Measurements from ENCODE around the gene C22orf39. TPM values are rescaled to one million over a fixed set of nuclear protein-coding genes. Genes with fewer than 3 reads are reported as not detected.

The C22orf39 gene
- total RNA-seq, 1 experiment from 2014 or later = 26.5 TPM

DNA sequence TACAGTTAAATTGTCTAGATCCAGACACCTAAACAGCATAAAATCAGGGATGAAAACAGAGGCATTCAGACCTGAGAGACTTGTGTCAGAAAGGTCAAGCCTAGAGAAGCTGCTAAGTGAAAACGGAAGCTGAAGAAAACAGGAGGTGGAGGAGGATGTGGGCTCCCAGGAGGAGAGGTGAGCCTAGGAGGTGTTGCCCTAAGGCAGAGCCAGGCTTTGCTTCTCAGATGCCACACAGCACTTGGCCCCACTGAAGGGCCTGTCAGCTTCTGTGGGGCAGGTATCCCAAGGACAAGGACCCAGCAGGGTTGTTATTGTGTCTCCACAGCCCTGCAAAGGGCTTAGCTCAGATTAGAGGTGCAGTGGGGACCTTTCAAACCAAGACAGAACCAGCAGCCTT is 17.0 kb upstream of the C22orf39 start:
- no peaks in the 10 kb centered on the region for H3K27me3 Mint-ChIP-seq (ENCODE audit: low read depth)
- H3K4me3 Mint-ChIP-seq = no peak overlapping the region
- no peak overlapping the region for H3K27ac Mint-ChIP-seq
- H3K9me3 Mint-ChIP-seq = no peaks in the 10 kb centered on the region
- DNase-seq (ENCODE audit: low spot score) = no peak
- TF ChIP-seq ZNF317 (CRISPR knock-in tag; IDR thresholded peaks at IDR 0.05; ENCODE audit: borderline replicate concordance, low read depth) (no peak), NFYB (CRISPR knock-in tag; conservative IDR thresholded peaks at IDR 0.05; ENCODE audit: low read depth) (no peak)
- TF ChIP-seq, protein P1, sequence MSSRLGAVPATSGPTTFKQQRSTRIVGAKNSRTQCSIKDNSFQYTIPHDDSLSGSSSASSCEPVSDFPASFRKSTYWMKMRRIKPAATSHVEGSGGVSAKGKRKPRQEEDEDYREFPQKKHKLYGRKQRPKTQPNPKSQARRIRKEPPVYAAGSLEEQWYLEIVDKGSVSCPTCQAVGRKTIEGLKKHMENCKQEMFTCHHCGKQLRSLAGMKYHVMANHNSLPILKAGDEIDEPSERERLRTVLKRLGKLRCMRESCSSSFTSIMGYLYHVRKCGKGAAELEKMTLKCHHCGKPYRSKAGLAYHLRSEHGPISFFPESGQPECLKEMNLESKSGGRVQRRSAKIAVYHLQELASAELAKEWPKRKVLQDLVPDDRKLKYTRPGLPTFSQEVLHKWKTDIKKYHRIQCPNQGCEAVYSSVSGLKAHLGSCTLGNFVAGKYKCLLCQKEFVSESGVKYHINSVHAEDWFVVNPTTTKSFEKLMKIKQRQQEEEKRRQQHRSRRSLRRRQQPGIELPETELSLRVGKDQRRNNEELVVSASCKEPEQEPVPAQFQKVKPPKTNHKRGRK (CRISPR knock-in tag; IDR thresholded peaks at IDR 0.05; ENCODE audit: borderline replicate concordance) = no peak
- TF ChIP-seq, protein P2, sequence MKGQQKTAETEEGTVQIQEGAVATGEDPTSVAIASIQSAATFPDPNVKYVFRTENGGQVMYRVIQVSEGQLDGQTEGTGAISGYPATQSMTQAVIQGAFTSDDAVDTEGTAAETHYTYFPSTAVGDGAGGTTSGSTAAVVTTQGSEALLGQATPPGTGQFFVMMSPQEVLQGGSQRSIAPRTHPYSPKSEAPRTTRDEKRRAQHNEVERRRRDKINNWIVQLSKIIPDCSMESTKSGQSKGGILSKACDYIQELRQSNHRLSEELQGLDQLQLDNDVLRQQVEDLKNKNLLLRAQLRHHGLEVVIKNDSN (CRISPR knock-in tag; IDR thresholded peaks at IDR 0.05) = no peak
- ChIA-PET POLR2A (no interaction called here), CTCF (interaction anchor here (1.3 kb wide), 1 partner anchor 10 kb away, joined by 5 read pairs; no protein-coding TSS in a partner anchor)
- ATAC-seq = no peak
- no peaks in the 10 kb centered on the region for H3K4me1 Mint-ChIP-seq
- H3K36me3 Mint-ChIP-seq = peaks cover 52% of the 10 kb centered on the region

DNA sequence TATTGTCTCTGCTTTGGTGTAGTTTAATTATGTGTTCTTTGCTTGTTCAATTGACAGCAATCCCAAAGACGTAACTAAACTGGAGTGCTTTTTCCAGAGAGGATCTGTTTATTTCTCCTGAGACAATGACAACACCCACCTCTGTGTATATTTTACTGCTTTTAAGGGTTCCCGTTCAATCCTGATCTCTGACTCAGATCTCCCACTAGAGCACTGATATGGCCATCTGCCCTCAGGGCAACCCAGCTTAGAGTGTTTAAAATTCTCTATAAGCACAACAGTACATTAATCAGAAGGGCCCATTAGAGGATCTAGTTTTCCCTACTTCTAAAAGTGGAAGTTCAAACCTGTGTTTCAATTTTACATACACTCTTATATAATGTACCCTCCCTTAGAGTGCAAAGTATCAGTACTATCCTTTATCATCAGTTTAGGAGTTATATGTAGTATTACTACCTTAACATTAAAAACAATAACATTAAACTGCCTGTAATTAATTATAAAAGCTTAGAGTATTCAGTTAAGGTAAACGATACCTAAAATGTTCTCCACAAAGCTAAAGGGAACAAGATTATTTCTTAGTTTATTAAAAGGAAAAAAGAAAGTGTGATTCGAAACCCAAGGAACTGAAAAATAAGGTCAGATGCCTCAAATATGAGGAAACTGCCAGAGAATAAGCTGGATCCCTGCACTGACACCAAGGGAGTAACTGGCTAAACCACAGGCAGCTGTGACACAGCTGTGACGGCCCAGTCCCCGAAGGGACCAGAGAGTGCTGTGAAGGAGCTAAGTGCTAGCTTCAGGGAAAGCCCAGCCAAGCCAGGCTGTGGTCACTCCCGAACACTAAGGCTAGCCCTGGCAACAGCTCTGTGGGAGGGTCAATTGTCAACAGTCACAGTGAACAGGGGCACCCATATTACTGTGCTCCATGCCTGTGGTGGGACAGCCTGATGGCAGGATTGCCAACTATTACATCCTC is 16.3 kb upstream of the C22orf39 start:
- Mint-ChIP-seq H3K27ac (no peak overlapping the region), H3K36me3 (peaks cover 47% of the 10 kb centered on the region), H3K9me3 (no peaks in the 10 kb centered on the region), H3K4me3 (no peak overlapping the region), H3K4me1 (no peaks in the 10 kb centered on the region), H3K27me3 (ENCODE audit: low read depth) (no peaks in the 10 kb centered on the region)
- ATAC-seq (no peak), DNase-seq (ENCODE audit: low spot score) (no peak)
- CTCF ChIA-PET = interaction anchor here (1.3 kb wide), 1 partner anchor 11 kb away, joined by 5 read pairs; no protein-coding TSS in a partner anchor
- POLR2A ChIA-PET = no interaction called here
- no peak for TF ChIP-seq EMX1 (CRISPR knock-in tag; IDR thresholded peaks at IDR 0.05)
- no peak for TF ChIP-seq JAZF1 (CRISPR knock-in tag; IDR thresholded peaks at IDR 0.05)
- TF ChIP-seq, protein P3, sequence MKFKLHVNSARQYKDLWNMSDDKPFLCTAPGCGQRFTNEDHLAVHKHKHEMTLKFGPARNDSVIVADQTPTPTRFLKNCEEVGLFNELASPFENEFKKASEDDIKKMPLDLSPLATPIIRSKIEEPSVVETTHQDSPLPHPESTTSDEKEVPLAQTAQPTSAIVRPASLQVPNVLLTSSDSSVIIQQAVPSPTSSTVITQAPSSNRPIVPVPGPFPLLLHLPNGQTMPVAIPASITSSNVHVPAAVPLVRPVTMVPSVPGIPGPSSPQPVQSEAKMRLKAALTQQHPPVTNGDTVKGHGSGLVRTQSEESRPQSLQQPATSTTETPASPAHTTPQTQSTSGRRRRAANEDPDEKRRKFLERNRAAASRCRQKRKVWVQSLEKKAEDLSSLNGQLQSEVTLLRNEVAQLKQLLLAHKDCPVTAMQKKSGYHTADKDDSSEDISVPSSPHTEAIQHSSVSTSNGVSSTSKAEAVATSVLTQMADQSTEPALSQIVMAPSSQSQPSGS (CRISPR knock-in tag; IDR thresholded peaks at IDR 0.05; ENCODE audit: borderline replicate concordance, low read depth) = no peak
- TF ChIP-seq, protein P2 (CRISPR knock-in tag; IDR thresholded peaks at IDR 0.05) = no peak
- no peak for TF ChIP-seq NFYB (CRISPR knock-in tag; conservative IDR thresholded peaks at IDR 0.05; ENCODE audit: low read depth)

DNA sequence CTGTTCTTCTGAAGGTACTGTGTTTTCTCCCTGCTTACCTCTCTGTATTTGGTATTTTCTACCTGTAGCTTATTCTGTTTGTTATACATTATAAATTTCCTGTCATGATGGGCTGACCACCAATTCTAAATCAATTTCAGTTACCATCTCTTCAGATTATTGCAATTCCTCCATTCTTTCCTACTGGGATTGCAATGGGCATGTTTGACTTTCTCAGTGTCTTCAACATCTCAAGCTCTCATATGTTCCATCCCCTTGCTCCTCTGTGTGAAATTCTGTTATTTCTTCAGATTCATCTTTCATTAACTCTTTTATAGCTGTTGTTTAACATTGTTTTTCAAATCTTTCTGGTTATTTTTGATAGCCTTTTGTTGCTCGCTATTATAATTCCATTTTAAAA is 15.5 kb upstream of the C22orf39 start:
- Mint-ChIP-seq H3K27ac (no peak overlapping the region), H3K9me3 (no peaks in the 10 kb centered on the region), H3K4me1 (no peaks in the 10 kb centered on the region), H3K4me3 (no peak overlapping the region), H3K27me3 (ENCODE audit: low read depth) (no peaks in the 10 kb centered on the region), H3K36me3 (peaks cover 44% of the 10 kb centered on the region)
- no peak for ATAC-seq
- ChIA-PET CTCF (interaction anchor here (1.2 to 1.3 kb wide), 2 partner anchors 11 to 16 kb away, joined by 3 to 5 read pairs; partner anchors contain the start of gene C22orf39), POLR2A (no interaction called here)
- TF ChIP-seq OVOL2 (CRISPR knock-in tag; IDR thresholded peaks at IDR 0.05; ENCODE audit: borderline replicate concordance) = no peak
- no peak for DNase-seq (ENCODE audit: low spot score)

DNA sequence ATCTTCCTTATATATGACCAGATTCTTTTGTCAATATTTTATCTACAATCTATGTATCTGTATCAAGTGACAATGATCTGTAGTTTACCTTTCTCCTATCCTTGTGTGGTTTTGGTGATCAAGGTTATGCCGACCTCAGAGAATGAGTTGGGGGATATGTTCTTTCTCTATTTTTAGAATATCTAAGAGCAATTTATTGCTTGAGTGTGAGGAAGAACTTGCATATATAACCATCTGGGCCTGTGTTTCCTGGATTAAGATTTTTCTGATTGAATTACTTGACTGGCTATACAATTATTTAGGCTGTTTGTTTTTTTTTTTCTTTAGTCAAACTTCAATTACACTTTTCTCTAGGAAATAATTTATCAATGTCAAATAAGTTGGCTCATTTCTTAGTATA is 14.0 kb upstream of the C22orf39 start:
- ChIA-PET POLR2A (no interaction called here), CTCF (no interaction called here)
- H3K4me1 Mint-ChIP-seq = 0 out of 2 replicates have a peak, but pooled peaks cover 4% of the 10 kb centered on the region
- H3K9me3 Mint-ChIP-seq = no peaks in the 10 kb centered on the region
- peaks cover 44% of the 10 kb centered on the region for H3K36me3 Mint-ChIP-seq
- TF ChIP-seq, protein P4, sequence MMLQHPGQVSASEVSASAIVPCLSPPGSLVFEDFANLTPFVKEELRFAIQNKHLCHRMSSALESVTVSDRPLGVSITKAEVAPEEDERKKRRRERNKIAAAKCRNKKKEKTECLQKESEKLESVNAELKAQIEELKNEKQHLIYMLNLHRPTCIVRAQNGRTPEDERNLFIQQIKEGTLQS (CRISPR knock-in tag; conservative IDR thresholded peaks at IDR 0.05) = no peak
- TF ChIP-seq, protein P5, sequence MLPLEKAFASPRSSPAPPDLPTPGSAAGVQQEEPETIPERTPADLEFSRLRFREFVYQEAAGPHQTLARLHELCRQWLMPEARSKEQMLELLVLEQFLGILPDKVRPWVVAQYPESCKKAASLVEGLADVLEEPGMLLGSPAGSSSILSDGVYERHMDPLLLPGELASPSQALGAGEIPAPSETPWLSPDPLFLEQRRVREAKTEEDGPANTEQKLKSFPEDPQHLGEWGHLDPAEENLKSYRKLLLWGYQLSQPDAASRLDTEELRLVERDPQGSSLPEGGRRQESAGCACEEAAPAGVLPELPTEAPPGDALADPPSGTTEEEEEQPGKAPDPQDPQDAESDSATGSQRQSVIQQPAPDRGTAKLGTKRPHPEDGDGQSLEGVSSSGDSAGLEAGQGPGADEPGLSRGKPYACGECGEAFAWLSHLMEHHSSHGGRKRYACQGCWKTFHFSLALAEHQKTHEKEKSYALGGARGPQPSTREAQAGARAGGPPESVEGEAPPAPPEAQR (CRISPR knock-in tag; IDR thresholded peaks at IDR 0.05) = no peak
- TF ChIP-seq, protein P6, sequence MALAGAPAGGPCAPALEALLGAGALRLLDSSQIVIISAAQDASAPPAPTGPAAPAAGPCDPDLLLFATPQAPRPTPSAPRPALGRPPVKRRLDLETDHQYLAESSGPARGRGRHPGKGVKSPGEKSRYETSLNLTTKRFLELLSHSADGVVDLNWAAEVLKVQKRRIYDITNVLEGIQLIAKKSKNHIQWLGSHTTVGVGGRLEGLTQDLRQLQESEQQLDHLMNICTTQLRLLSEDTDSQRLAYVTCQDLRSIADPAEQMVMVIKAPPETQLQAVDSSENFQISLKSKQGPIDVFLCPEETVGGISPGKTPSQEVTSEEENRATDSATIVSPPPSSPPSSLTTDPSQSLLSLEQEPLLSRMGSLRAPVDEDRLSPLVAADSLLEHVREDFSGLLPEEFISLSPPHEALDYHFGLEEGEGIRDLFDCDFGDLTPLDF (CRISPR knock-in tag; IDR thresholded peaks at IDR 0.05) = no peak
- no peak for TF ChIP-seq SMAD4 (CRISPR knock-in tag; IDR thresholded peaks at IDR 0.05)
- no peak for TF ChIP-seq CREM (CRISPR knock-in tag; IDR thresholded peaks at IDR 0.05)
- TF ChIP-seq NR1H2 (CRISPR knock-in tag; IDR thresholded peaks at IDR 0.05) = no peak
- TF ChIP-seq, protein P7, sequence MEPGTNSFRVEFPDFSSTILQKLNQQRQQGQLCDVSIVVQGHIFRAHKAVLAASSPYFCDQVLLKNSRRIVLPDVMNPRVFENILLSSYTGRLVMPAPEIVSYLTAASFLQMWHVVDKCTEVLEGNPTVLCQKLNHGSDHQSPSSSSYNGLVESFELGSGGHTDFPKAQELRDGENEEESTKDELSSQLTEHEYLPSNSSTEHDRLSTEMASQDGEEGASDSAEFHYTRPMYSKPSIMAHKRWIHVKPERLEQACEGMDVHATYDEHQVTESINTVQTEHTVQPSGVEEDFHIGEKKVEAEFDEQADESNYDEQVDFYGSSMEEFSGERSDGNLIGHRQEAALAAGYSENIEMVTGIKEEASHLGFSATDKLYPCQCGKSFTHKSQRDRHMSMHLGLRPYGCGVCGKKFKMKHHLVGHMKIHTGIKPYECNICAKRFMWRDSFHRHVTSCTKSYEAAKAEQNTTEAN (CRISPR knock-in tag; IDR thresholded peaks at IDR 0.05) = no peak
- TF ChIP-seq, protein P8, sequence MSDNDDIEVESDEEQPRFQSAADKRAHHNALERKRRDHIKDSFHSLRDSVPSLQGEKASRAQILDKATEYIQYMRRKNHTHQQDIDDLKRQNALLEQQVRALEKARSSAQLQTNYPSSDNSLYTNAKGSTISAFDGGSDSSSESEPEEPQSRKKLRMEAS (CRISPR knock-in tag; IDR thresholded peaks at IDR 0.05) = no peak
- ATAC-seq (no peak), DNase-seq (ENCODE audit: low spot score) (no peak)
- H3K4me3 Mint-ChIP-seq = no peak overlapping the region
- H3K27me3 Mint-ChIP-seq (ENCODE audit: low read depth) = no peaks in the 10 kb centered on the region
- H3K27ac Mint-ChIP-seq = no peak overlapping the region
